MM.1S (cell line): ENCODE results near the gene NTPCR.

Source experiments
- CTCF ChIP-seq: fragments of 300-600 bp; sonication (generic); IDR thresholded peaks from 2 replicates; pipeline ENCODE4 v1.5.1; 2016; ENCODE audit warnings: antibody characterized with exemption, low read length, mixed read lengths
- EZH2 ChIP-seq: fragments of 300-600 bp; sonication (generic); optimal IDR thresholded peaks from 2 replicates; pipeline ENCODE3; 2017; ENCODE audit warnings: low read depth, mild to moderate bottlenecking, antibody characterized with exemption, low read length, mixed read lengths
- EZH2phosphoT487 ChIP-seq: fragments of 300-600 bp; sonication (generic); IDR thresholded peaks from 2 replicates; pipeline ENCODE4 v1.6.1; 2018; ENCODE audit warnings: antibody characterized with exemption, low read length

- no peak for TF ChIP-seq CTCF
- TF ChIP-seq EZH2phosphoT487, result no peak
- no peak for TF ChIP-seq EZH2
These were observed 695 bp upstream of the NTPCR start for GRCh38 chr1:232949636-232950196.
